Left ventricle myocardium inferior (tissue), 1 donor: ENCODE data around the gene MTMR12. TPM values are rescaled to one million over a fixed set of nuclear protein-coding genes. Genes with fewer than 3 reads are reported as not detected.
A peak's percentile ranks its signal among the peaks of the same experiment; 100 is the strongest.

Source experiments
- DNase-seq: peaks from one replicate; pipeline ENCODE4 v3.0.0-alpha.2; 2020
- H3K27ac ChIP-seq: fragments of 200-600 bp; replicated peaks from 2 replicates; pipeline ENCODE4 v1.8.0; 2021
- H3K27me3 ChIP-seq: fragments of 200-600 bp; 2 replicates; pipeline ENCODE4 v1.8.0; 2021; ENCODE audit warnings: low read depth
- H3K36me3 ChIP-seq: fragments of 200-600 bp; 2 replicates; pipeline ENCODE4 v1.8.0; 2021
- H3K4me1 ChIP-seq: fragments of 200-600 bp; 2 replicates; pipeline ENCODE4 v1.8.0; 2021
- H3K4me3 ChIP-seq: fragments of 200-600 bp; 2 replicates; pipeline ENCODE4 v1.8.0; 2021; ENCODE audit warnings: mild to moderate bottlenecking, moderate library complexity
- H3K9me3 ChIP-seq: fragments of 200-600 bp; replicated peaks from 2 replicates; pipeline ENCODE4 v1.8.0; 2021
- CTCF ChIP-seq: fragments of 200-600 bp; IDR thresholded peaks from 2 replicates; pipeline ENCODE4 v1.8.0; 2021; ENCODE audit warnings: antibody characterized with exemption, mild to moderate bottlenecking, borderline replicate concordance
- intact Hi-C: fragments of 100-400 bp; cut with micrococcal nuclease; formaldehyde crosslinking; loops from one replicate; pipeline ENCODE4 v1.11.0; 2022
- total RNA-seq: library from RNA; stranded (reverse); fragmentation: NEBNext Ultra II Directional; extraction: Animal tissue kit (Norgen Biotek cat#: 25700); gene quantifications from one replicate; pipeline ENCODE4 v1.2.1, GENCODE V29; 2021
- donor health status: DM: no; HTN: yes; CAD: no; lungs with severe emphysema.

MTMR12 gene
- total RNA-seq, 1 donor from 2014 or later, result 13.8 TPM

DNA sequence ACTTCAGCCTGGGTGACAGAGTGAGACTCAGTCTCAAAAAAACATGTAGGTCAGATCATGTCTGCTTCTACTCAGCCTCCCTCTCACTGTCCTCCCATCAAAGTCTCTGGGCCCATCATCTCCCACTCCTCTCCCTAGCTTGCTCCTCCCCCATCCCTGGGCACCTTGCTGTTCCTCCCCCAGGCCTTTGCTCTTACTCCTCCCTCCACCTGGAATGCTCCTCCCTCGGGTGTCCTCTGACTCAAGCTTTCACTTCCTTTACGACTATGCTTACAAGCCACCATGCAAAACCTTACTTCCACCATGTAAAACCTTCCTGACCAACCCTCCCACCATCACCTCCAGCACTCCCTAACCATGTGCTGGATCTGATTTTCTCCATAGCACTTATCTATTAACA is 51.5 kb downstream of the MTMR12 start:
- Histone ChIP-seq H3K4me1 (peaks cover 45% of the 10 kb centered on the region), H3K27me3 (no peaks in the 10 kb centered on the region), H3K36me3 (peaks cover 78% of the 10 kb centered on the region), H3K9me3 (no peaks in the 10 kb centered on the region), H3K4me3 (no peak overlapping the region), H3K27ac (peak overlapping the region; percentile 61)
- DNase-seq, result no peak
- no peak for TF ChIP-seq CTCF
- intact Hi-C loops, result no loop called here

DNA sequence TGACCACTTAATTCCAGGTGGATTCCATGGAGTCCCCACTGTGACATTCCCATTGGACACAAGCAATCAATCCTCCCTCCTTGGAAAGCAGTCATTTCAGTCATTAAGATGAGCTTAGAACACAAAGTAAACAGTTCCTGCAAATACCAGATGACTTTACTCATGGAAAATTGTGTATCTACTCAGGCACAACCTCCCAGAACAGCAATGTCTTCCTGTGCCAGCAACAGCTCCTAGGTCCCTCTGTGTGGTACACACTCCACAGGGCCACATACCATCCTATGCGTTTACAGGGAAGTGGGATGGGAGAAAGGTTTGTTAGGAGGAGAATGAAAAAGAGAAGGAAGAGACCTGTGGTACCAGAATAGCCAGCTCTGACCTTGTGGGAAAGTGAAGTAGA is 53.7 kb downstream of the MTMR12 start:
- intact Hi-C loops, result no loop called here
- Histone ChIP-seq H3K36me3 (peaks cover 75% of the 10 kb centered on the region), H3K4me1 (peaks cover 42% of the 10 kb centered on the region), H3K27ac (no peak overlapping the region), H3K9me3 (no peaks in the 10 kb centered on the region), H3K4me3 (no peak overlapping the region), H3K27me3 (no peaks in the 10 kb centered on the region)
- no peak for DNase-seq
- no peak for TF ChIP-seq CTCF

DNA sequence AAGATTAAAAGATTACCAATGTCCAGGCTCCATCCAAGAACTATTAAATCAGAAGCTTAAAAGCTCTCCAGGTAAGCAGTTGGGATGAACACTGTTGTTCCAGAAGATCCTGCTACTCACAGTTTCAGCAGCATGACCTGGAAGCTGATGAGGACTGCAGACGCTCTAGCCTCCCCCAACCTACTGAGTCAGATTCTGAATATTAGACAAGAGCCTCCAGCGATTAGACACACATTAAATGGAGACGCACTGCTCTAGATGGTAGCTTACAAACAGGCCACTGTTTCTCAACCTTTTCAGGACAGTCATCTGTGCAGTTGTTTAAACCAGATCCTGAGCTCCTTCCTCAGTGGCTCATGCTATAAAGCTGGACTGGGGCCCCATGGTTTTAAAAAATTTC is 54.3 kb downstream of the MTMR12 start:
- Histone ChIP-seq H3K36me3 (peaks cover 75% of the 10 kb centered on the region), H3K4me3 (no peak overlapping the region), H3K27ac (no peak overlapping the region), H3K9me3 (no peaks in the 10 kb centered on the region), H3K4me1 (peaks cover 36% of the 10 kb centered on the region), H3K27me3 (no peaks in the 10 kb centered on the region)
- no peak for TF ChIP-seq CTCF
- intact Hi-C loops, result no loop called here
- no peak for DNase-seq

- Histone ChIP-seq H3K4me3 (no peak overlapping the region), H3K36me3 (peaks cover 71% of the 10 kb centered on the region), H3K4me1 (peaks cover 27% of the 10 kb centered on the region), H3K27ac (peak overlapping the region; percentile 70), H3K27me3 (no peaks in the 10 kb centered on the region), H3K9me3 (no peaks in the 10 kb centered on the region)
- no peak for TF ChIP-seq CTCF
- intact Hi-C loops, result no loop called here
- DNase-seq, result no peak
These were observed 57.2 kb downstream of the MTMR12 start for GRCh38 chr5:32255540-32255900.

GRCh38 chr5:32254881-32255539 is 57.7 kb downstream of the MTMR12 start:
- intact Hi-C loops, result no loop called here
- peaks cover 70% of the 10 kb centered on the region for H3K36me3 ChIP-seq

More at GRCh38 chr5:32254881-32255539, 57.7 kb downstream of the MTMR12 start:
- Histone ChIP-seq H3K9me3 (no peaks in the 10 kb centered on the region), H3K27ac (peak overlapping the region; percentile 70), H3K4me1 (peaks cover 22% of the 10 kb centered on the region), H3K4me3 (no peak overlapping the region), H3K27me3 (no peaks in the 10 kb centered on the region)
- DNase-seq, result no peak
- TF ChIP-seq CTCF, result no peak
